Kidney epithelial cell (primary cell): ENCODE data around the gene PKNOX1. TPM values are rescaled to one million over a fixed set of nuclear protein-coding genes. Genes with fewer than 3 reads are reported as not detected.
"Not testable (repeated sequence)": the region's sequence is repeated elsewhere in the genome, so short reads cannot be mapped to it uniquely, and the experiment has no call there.

Source experiments
- DNase-seq: peaks from one replicate; pipeline ENCODE4 v3.0.0-alpha.2; 2010; ENCODE audit warnings: low read depth
- H3K27me3 ChIP-seq: 2 replicates; pipeline ENCODE4 v1.6.0; 2011; ENCODE audit warnings: low read length; ENCODE audit not compliant: control insufficient read depth, insufficient read depth
- H3K36me3 ChIP-seq: 2 replicates; pipeline ENCODE4 v1.5.1; 2011; ENCODE audit warnings: low read length; ENCODE audit not compliant: control insufficient read depth, insufficient read depth
- H3K4me3 ChIP-seq: 2 replicates; pipeline ENCODE4 v1.5.1; 2011; ENCODE audit warnings: low read depth, mild to moderate bottlenecking, control low read depth, low read length
- CTCF ChIP-seq: IDR thresholded peaks from 2 replicates; pipeline ENCODE4 v1.5.1; 2011; ENCODE audit warnings: mild to moderate bottlenecking, moderate library complexity, low read length, control low read depth, inconsistent platforms; ENCODE audit not compliant: insufficient read depth, poor library complexity, severe bottlenecking
- total RNA-seq: library from RNA; depleted of rRNA; stranded (reverse); fragments of >200 nt; gene quantifications from 2 replicates; pipeline ENCODE4 v1.2.3, GENCODE V29; 2015

The PKNOX1 gene
- total RNA-seq, 1 donor from 2014 or later: 18.3 TPM

- Histone ChIP-seq H3K36me3 (no peaks in the 10 kb centered on the region), H3K27me3 (no peaks in the 10 kb centered on the region), H3K4me3 (no peak overlapping the region)
- no peak for TF ChIP-seq CTCF
- DNase-seq: no peak
Measured at GRCh38 chr21:42983103-42983502, 8.7 kb downstream of the PKNOX1 start.

DNA sequence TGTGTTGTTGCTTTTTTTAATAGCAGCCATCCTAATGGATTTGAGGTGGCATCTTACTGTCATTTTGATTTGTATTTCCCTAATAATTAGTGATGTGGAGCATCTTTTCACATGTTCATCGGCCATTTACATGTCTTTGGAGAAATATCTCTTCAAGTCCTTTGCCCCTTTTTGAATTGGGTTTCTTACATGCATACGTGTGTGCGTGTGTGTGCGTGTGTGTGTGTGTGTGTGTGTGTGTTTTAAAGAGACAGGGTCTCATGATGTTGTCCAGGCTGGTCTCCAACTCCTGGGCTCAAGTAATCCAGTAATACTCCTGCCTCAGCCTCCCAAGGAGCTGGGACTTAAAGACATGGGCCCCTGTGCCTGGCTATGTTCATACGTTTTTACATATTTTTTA is 9.5 kb downstream of the PKNOX1 start:
- DNase-seq: no peak
- H3K27me3 ChIP-seq: no peaks in the 10 kb centered on the region
- H3K4me3 ChIP-seq: no peak overlapping the region
- H3K36me3 ChIP-seq: no peaks in the 10 kb centered on the region
- no peak for TF ChIP-seq CTCF

- no peaks in the 10 kb centered on the region for H3K36me3 ChIP-seq
- no peak overlapping the region for H3K4me3 ChIP-seq
- no peak for DNase-seq
- no peak for TF ChIP-seq CTCF
- no peaks in the 10 kb centered on the region for H3K27me3 ChIP-seq
Measured at GRCh38 chr21:42986125-42986783, 11.9 kb downstream of the PKNOX1 start.

GRCh38 chr21:42988236-42988965 is 14.0 kb downstream of the PKNOX1 start:
- H3K4me3 ChIP-seq: no peak overlapping the region
- no peak for TF ChIP-seq CTCF
- no peak for DNase-seq
- no peaks in the 10 kb centered on the region for H3K27me3 ChIP-seq
- no peaks in the 10 kb centered on the region for H3K36me3 ChIP-seq

- H3K27me3 ChIP-seq, H3K36me3 ChIP-seq, DNase-seq, H3K4me3 ChIP-seq: not testable (repeated sequence)
Measured at GRCh38 chr21:42989370-42989769, 15.0 kb downstream of the PKNOX1 start.

DNA sequence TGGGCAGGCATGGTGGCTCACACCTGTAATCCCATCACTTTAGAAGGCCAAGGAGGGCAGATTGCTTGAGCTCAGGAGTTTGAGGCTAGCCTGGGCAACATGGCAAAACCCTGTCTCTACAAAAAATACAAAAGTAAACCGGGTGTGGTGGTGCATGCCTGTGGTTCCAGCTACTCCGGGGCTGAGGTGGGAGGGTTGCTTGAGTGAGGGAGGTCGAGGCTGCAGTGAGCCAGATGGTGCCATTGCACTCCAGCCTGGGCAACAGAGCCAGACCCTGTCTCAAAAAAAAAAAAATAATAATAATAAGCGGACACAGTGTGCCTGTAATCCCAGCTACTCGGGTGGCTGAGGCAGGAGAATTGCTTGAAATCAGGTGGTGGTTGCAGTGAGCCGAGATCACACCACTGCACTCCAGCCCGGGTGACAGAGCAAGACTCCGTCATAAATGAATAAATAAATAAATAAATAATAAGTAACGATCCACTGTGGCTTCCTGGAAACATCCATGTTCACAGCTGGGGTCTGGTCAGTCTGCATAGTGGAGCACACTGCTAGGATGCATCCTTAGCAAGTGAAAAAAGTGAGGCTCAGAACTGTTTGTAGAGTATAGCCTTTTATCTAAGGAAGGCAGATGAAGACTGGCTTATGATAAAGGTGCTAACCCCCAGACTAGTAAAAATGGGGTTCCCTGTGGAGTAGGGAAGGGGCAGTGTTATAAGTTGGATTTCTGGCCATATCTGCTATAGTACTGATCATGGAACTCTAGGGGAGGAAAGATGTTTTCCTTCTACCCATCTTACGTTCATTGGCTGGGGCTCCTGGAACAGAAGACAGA is 15.7 kb downstream of the PKNOX1 start:
- no peak for DNase-seq
- no peaks in the 10 kb centered on the region for H3K27me3 ChIP-seq
- no peaks in the 10 kb centered on the region for H3K36me3 ChIP-seq
- no peak for TF ChIP-seq CTCF
- no peak overlapping the region for H3K4me3 ChIP-seq
